Activated T-helper 1 cell treated with anti-CD3 and anti-CD28 coated beads, Interleukin-2, amount 50 U/mL, for 16 hours (primary cell): ENCODE data around the gene MSS51.

Experiments
- DNase-seq, 2 donors: peaks; one replicate each; pipeline ENCODE4 v3.0.0-alpha.2; 2020; ENCODE audit warnings: low read depth in 1 of 2, low spot score in 1 of 2

Gene MSS51

GRCh38 chr10:73433538-73433867, at the start of gene MSS51:
MSS51 (minus strand) TSS chr10:73433561; CDS start chr10:73428284, 5,277 bp downstream.
- DNase-seq: no peak

DNA sequence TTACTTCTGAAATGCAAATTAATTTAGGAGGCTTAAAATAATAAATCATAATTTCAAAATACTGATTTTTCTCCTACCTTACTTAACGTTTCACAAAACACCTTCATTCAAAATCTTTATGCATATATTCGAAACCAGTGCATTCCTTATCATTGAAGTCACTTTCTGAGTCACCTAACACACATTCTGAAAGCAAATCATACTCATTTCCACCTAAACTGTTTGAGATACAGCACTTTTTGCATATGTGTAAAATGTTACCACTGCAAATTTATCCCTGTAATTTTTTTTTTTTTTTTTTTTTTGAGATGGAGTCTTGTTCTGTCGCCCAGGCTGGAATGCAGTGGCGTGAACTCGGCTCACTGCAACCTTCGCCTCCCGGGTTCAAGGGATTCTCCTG, 46.8 kb upstream of the MSS51 start:
- no peak for DNase-seq

GRCh38 chr10:73478636-73479035, 45.3 kb upstream of the MSS51 start:
- DNase-seq: no peak

DNA sequence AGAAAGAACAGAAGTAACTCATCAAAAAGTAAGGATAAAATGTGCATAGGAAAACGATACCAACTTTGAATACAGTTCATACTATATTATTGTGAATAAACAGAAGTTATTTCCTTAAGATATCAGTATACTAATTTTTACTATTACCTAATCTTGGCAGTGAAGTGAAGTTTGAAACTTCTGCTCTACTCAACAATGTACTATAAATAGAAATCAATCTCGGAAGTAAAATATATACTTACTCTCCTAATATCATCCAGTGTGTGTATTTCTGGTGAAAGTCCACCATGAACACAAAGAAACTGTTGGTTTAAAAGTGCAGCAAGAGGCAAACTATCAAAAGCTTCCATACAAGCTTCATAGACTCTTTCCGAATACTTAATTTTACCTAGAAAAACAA, 37.9 kb upstream of the MSS51 start:
- no peak for DNase-seq

- no peak for DNase-seq
These were observed 36.2 kb upstream of the MSS51 start for GRCh38 chr10:73469579-73469978.

DNA sequence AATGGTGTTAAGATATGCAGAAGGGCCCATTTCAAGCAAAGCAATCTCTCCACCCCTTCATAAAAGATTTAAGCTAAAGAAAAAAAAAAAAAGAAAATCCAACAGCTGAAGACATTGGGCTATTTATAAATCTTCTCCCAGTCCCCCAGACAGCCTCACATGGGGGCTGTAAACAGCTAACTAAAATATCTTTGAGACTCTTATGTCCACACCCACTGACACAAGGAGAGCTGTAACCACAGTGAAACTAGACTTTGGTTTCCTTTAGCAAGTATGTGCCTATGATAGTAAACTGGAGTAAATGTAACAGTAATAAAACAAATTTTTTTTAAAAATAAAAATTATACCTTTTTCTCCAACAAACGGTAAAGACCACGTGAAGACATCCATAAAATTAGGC, 33.8 kb upstream of the MSS51 start:
- DNase-seq: no peak

GRCh38 chr10:73465978-73466726, 32.8 kb upstream of the MSS51 start:
- no peak for DNase-seq

- no peak for DNase-seq
These were observed 27.5 kb upstream of the MSS51 start for GRCh38 chr10:73460897-73461296.

DNA sequence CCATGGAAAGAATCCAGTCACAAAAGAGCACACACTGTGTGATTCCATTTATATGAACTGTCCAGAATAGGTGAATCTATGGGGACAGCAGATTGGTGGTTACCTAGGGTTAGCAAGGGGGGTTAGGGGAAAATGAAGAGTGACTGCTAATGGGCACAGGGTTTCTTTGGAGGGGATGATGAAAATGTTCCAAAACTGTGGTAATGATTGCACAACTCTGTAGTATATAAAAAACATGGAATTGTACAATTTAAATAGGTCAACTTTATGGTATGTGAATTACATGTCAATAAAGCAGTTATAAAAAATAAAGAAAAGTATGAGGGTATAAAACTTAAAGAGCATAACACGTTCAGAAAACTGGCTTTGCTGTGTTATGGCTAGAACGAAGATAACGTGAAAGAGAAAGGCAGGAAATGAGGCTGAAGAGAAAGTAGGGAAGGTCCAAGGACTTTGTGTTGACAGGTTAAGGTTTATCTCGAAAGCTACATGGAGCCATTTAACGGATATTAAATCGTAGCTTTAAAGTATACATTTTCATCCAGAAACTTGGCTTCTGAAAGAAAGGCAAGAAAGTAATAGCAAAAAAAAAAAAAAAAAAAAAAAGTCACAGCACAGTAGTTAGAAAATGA, 26.4 kb upstream of the MSS51 start:
- DNase-seq: no peak

DNA sequence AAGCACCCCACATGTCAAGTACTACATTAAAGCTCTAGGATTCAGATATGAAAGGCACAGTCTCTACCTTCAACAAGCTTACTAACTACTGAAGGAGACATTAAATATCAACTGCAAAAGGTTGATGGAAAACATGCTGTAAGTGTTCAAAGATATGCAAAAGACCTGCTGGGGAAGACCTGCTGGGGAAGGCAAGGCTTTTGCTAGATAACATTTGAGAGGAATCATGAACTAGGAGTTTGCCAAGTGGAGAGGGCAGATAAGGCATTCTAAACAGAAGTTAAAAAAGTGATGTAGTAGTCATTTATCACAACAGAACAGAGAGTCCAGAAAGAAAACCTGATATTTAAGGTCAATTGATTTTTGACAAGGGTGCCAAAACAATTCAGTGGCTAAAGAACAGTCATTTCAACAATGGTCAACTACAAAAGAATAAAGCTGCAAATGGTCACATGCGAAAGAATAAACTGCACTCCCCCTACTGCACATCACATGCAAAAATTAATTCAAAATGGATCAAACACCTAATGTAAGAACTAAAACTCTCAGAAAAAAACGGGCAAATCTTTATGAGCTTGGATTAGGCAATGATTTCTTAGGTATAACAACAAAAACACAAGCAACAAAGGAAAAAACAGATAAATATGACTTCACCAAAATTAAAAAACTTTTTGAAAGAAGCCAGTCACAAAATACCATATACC, 23.0 kb upstream of the MSS51 start:
- no peak for DNase-seq

DNA sequence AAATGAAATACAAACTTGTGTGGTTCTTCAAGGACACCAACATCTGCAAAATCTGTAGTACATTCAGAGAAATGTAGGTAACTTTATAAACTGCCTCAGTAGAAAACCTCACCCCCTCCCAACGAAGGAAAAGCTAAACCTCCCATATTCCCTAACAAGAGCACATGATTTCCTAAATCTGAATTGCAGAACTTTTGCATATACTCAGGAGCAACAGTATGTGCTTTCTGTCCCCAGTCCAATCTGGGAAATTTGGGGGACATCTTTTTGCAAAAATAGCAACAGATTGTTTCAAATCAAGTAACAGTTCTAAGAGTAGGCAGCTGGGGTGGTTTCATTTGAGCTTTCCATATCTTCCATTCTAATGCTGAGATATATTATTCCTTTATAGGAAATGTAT, 15.8 kb upstream of the MSS51 start:
- DNase-seq: no peak

- no peak for DNase-seq
These were observed 15.0 kb upstream of the MSS51 start for GRCh38 chr10:73448384-73448783.

DNA sequence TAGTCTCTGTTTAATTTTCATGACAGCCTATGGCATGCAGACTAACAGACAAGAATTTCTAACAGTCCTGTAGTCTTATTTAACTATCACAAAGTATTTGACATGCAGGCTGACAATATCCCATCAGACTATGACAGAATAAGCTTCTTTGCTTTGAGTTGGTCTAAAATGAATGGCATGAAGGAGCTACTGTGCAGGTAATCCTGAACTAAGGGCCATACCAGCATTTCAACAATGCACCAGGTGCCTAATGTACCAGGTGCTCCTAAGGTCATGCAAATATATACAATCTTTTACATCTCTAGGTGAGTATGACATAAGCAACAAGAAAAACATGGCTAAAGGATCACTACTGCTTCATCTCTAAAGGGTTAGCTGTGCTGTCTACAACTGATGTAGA, 13.6 kb upstream of the MSS51 start:
- DNase-seq: no peak

- DNase-seq: no peak
These were observed 11.1 kb upstream of the MSS51 start for GRCh38 chr10:73444457-73444856.

DNA sequence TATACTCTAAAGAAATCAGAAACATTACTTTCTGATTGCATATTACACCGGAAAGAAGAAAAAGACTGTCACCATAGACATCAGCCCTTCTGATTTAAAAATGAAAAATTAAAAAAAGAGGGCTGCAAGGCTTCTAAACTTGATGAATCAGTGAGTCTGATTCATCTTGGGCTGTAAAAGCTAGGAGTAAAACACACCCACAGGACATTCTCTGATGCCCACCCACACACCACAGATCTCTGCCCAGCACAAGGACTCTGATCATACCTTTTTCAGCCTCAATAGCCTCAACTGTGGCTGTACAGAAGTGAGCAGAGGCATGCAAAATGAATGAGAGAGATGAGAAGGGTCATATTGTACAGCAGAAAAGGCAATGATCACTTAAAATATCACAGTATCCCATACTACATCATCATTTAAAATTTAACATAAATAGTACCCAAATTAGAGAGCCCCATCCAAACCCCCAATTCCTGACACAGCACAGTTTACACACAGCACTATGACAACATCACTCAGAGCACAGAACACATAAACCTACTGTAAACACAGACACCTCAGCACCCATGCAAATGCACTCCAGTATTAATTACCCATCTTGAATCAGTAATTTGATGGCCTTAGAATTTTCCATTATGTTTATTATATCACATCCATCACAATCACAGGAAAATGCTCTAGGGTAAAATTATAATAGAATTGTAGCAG, 6.4 kb upstream of the MSS51 start:
- DNase-seq: no peak

DNA sequence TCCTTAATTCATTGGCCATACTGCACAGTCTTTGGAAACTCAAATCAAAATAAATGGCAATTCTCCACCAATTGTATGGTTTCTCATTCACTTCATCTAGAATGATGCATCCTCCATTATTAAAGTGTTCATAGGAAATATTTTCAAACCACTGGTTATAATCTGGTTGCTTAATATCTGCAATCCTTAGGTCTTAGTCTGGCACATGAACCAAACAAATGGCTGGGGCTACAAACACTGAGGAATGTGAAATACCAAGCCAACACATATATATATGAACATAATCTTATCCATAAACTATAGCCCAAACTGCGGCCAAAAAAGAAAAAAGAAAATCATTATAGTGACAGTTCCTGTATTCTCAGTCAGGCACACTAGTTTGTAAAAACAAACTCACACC, 5.7 kb upstream of the MSS51 start:
- no peak for DNase-seq

GRCh38 chr10:73432646-73433537, 469 bp downstream of the MSS51 start:
- no peak for DNase-seq

GRCh38 chr10:73426318-73426717, 7.0 kb downstream of the MSS51 start:
- DNase-seq: no peak

GRCh38 chr10:73424478-73424877, 8.9 kb downstream of the MSS51 start:
- DNase-seq: no peak

DNA sequence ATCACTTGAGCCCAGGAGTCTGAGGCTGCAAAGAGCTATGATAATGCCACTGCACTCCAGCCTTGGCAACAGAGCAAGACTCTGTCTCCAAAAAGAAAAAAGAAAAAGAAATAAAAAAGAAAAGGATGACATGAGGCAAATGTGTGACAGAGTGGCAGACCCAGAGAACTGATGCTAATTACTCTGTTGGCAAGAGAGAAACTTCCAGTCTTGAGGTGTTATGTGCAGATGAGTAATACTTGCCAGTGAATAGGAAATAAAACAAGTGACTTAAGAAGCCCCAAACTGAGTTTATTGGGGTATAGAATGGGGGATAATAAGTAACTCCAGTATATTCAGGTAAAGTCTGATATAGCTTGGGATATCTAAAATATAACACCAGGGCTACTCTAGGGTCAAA, 10.1 kb downstream of the MSS51 start:
- DNase-seq: no peak

- no peak for DNase-seq
These were observed 16.8 kb downstream of the MSS51 start for GRCh38 chr10:73416571-73416970.
